Subcutaneous adipose tissue (tissue), 4 donors: ENCODE results near the gene UBE2N. TPM values are rescaled to one million over a fixed set of nuclear protein-coding genes. Genes with fewer than 3 reads are reported as not detected.

Source experiments
- CTCF ChIP-seq: fragments of 450-650 bp; IDR thresholded peaks from one replicate; pipeline ENCODE4 v1.5.1; 2016; ENCODE audit warnings: low read depth, mild to moderate bottlenecking, control low read depth, antibody characterized with exemption, moderate library complexity
- total RNA-seq, 4 donors: library from RNA; depleted of rRNA; stranded (reverse); fragments of >200 nt; gene quantifications; one replicate each; pipeline ENCODE4 v1.1.0, GENCODE V29; 2016

UBE2N gene
- total RNA-seq: 10 to 100 TPM; 20.7 to 65.9 (median 22.4) TPM

- no peak for TF ChIP-seq CTCF
Measured at GRCh38 chr12:93441617-93442410, at the start of gene UBE2N. Gene UBE2N, minus strand, starts transcription at chr12:93441947. Its CDS starts 63 bp downstream, at chr12:93441884.

GRCh38 chr12:93484315-93484981, 42.7 kb upstream of the UBE2N start:
- no peak for TF ChIP-seq CTCF

GRCh38 chr12:93483151-93483807, 41.5 kb upstream of the UBE2N start:
- TF ChIP-seq CTCF: no peak

GRCh38 chr12:93482721-93483120, 41.0 kb upstream of the UBE2N start:
- TF ChIP-seq CTCF: no peak

GRCh38 chr12:93476555-93476954, 34.8 kb upstream of the UBE2N start:
- TF ChIP-seq CTCF: no peak

GRCh38 chr12:93469386-93469785, 27.6 kb upstream of the UBE2N start:
- TF ChIP-seq CTCF: no peak

GRCh38 chr12:93468008-93468371, 26.2 kb upstream of the UBE2N start:
- TF ChIP-seq CTCF: no peak
